Dermis blood vessel endothelial cell (primary cell): ENCODE measurements around the gene POC5. TPM values are rescaled to one million over a fixed set of nuclear protein-coding genes. Genes with fewer than 3 reads are reported as not detected.
"Not testable (repeated sequence)": the region's sequence is repeated elsewhere in the genome, so short reads cannot be mapped to it uniquely, and the experiment has no call there.

Experiments
- DNase-seq: peaks from one replicate; pipeline ENCODE4 v3.0.0; 2010
- total RNA-seq: library from RNA; depleted of rRNA; stranded (reverse); fragments of >200 nt; gene quantifications from 2 replicates; pipeline ENCODE4 v1.2.3, GENCODE V29; 2014

POC5 gene
- total RNA-seq, 1 donor from 2014 or later, result 14.0 TPM

GRCh38 chr5:75701856-75702255 is 15.4 kb downstream of the POC5 start:
- DNase-seq, result no peak

DNA sequence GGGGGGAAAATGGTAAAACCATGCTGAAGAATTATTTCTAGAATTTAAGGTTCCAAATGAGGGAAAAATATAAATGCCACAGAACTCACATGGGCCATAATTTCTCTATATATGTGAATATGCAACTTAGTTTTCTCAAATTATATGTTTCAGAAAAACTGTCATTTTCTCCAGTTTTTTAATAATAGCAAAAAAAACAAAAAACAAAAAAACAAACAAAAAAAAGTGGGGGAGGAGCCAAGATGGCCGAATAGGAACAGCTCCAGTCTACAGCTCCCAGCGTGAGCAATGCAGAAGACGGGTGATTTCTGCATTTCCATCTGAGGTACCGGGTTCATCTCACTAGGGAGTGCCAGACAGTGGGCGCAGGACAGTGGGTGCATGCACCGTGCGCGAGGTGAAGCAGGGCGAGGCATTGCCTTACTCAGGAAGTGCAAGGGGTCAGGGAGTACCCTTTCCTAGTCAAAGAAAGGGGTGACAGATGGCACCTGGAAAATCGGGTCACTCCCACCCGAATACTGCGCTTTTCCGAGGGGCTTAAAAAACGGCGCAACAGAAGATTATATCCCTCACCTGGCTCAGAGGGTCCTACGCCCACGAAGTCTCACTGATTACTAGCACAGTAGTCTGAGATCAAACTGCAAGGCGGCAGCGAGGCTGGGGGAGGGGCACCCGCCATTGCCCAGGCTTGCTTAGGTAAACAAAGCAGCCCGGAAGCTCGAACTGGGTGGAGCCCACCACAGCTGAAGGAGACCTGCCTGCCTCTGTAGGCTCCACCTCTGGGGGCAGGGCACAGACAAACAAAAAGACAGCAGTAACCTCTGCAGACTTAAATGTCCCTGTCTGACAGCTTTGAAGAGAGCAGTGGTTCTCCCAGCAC is 21.5 kb downstream of the POC5 start:
- not testable (repeated sequence) for DNase-seq

GRCh38 chr5:75694781-75695180 is 22.5 kb downstream of the POC5 start:
- no peak for DNase-seq

GRCh38 chr5:75690669-75691068 is 26.6 kb downstream of the POC5 start:
- DNase-seq, result no peak

- DNase-seq, result no peak
Measured at GRCh38 chr5:75686480-75686879, 30.8 kb downstream of the POC5 start.

- DNase-seq, result no peak
Measured at GRCh38 chr5:75685141-75685540, 32.1 kb downstream of the POC5 start.

GRCh38 chr5:75681125-75681830 is 36.0 kb downstream of the POC5 start:
- peak; percentile 71 for DNase-seq

- DNase-seq, result peak; percentile 38
Measured at GRCh38 chr5:75678155-75678554, 39.1 kb downstream of the POC5 start.

DNA sequence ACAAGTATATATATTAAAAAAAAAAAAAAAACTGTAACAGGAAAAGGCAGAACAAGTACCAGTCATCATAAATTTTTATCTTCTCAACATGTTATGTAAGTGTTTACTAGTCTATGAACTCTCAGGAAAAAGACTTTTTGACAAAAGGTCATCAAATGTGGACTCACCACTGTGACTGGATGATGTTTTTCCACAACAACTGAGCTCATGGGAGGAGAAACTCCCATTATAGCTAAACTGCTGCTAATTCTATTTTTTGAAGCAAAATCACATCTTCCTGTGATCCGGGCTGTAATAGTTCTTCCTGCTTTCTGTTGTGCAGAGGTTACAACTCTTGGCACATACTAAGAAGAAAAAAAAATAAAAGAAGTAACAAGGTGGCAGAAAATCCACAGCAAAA is 39.6 kb downstream of the POC5 start:
- DNase-seq, result peak; percentile 91

GRCh38 chr5:75675783-75676182 is 41.5 kb downstream of the POC5 start:
- DNase-seq, result no peak

DNA sequence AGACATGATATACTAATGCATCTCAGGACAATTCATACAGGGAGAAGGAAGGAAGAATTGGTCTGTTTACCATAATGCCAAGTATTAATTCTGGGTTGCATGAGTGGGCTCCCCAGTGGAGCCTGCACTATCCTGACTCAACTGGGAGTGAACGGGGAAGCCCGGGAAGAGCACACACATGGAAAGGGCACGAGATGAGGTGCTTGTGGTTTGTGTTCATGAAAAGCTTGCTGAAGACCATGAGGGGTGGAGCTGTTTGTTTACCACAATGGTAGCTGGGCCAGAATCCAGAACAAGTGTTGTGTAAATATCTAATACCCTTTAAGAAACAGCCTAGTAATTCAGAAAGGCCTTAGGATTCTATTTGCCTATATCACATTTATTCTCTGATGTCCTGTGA is 44.6 kb downstream of the POC5 start:
- peak; percentile 27 for DNase-seq

- DNase-seq, result no peak
Measured at GRCh38 chr5:75671506-75671905, 45.7 kb downstream of the POC5 start.

DNA sequence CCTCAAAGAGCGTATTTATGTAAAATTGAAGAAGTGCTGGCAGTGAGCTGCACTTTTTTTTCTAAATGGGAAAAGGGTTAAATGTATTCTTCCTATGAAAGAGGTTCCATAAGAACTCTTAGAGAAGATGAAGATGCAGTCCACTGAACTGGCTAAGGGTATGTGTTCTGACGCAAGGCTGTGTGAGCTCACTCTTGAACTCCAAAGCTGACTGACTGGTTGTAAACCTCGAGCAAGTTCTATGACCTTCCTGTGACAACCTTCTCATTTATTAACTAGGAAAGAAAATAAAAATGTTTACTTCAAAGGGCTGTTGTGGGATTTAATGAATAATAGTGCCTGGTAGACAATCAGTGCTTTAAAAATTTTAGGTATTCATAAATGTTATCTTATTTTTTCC is 46.7 kb downstream of the POC5 start:
- no peak for DNase-seq

GRCh38 chr5:75668977-75669689 is 48.1 kb downstream of the POC5 start:
- DNase-seq, result peak; percentile 95

GRCh38 chr5:75668445-75668844 is 48.8 kb downstream of the POC5 start:
- peak; percentile 24 for DNase-seq

DNA sequence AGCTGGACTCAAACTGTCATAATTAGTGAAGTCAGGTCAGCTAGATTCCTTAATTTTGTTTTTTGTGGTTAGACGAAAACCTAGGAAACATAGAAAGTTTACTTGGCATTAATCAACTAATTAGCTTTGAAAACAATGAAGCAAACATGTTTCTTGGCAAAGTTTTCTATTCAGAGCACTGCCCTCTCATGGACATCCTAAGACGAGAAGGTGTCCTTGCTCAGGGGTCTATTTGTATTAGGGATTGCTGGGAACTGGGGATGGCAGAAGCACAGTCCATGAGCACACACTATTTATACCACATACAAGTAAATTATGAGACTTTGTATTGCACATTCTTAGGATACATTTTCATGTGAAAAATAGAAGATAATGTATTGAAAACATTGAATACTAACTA is 49.7 kb downstream of the POC5 start:
- peak; percentile 46 for DNase-seq

- DNase-seq, result no peak
Measured at GRCh38 chr5:75666801-75667200, 50.4 kb downstream of the POC5 start.

- no peak for DNase-seq
Measured at GRCh38 chr5:75664979-75665378, 52.3 kb downstream of the POC5 start.

DNA sequence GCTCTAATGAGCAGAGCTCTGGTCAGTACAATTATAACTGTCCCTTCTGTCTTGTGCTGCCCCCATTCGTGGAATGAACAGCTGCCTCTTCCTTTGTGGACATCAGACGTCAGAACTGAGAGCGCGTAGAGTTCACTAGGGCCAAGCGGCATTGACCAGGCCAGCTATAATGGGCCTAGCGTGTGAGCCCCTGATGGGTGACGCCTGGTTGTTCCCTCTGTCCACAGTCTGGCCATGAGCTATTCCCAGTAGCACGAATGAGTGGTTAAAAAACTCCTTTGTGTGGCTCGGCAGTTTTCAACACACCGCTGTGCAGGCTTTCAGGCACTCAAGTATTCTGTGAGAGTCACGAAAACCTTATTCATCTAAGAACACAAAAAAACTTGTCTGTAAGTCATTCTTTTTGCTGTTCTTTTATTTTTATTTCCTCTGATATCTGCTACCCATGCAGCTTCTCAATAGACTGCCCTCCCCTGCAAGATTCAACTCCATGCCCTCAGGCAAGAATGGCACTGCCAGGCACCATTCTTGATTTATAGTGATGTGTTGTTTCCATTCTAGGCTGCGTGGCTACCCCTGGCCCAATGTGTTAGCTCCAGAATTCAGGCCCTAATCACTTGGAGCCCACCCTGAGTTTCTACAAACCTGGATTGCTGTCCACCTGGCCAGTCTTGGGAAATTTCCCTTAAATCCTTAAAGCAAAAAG is 53.5 kb downstream of the POC5 start:
- DNase-seq, result no peak

DNA sequence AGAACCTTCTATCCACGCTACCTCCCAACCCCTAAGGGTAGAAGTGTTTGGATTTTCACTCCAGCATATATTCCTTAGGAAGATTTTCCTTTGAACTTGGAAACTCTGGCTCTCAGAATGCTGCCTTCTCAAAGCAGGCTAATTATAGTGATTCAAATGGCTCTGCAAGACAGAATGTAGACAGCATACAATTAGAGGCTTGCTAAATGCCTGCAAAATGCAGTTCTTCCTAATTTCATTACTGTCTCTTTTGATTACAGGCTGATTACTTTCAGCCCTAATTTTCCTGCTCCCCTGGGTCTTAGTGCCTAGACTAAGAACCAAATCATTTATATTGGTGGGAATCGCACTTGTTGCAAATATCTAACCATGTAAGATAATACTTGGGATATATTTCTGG is 55.2 kb downstream of the POC5 start:
- DNase-seq, result no peak

GRCh38 chr5:75660678-75661465 is 56.4 kb downstream of the POC5 start:
- DNase-seq, result no peak
